Astrocyte (in vitro differentiated cells and primary cell): ENCODE results near the gene SHB. TPM values are rescaled to one million over a fixed set of nuclear protein-coding genes. Genes with fewer than 3 reads are reported as not detected.
A peak's percentile ranks its signal among the peaks of the same experiment; 100 is the strongest.

Source experiments
- DNase-seq: peaks from one replicate; pipeline ENCODE4 v3.0.0-alpha.2; 2010; ENCODE audit warnings: low read depth
- FAIRE-seq: peaks from 2 replicates; lab custom pipeline; 2011; peaks lifted over from hg19 to GRCh38; lab: Jason Lieb, UNC
- H2AFZ ChIP-seq: 2 replicates; pipeline ENCODE4 v1.6.0; 2012; ENCODE audit warnings: low read depth, low read length, inconsistent platforms
- H3K27ac ChIP-seq: 2 replicates; pipeline ENCODE4 v1.5.1; 2011; ENCODE audit warnings: low read depth, low read length, inconsistent platforms
- H3K27me3 ChIP-seq: 2 replicates; pipeline ENCODE4 v1.6.0; 2011; ENCODE audit warnings: low read length, inconsistent platforms; ENCODE audit not compliant: insufficient read depth
- H3K36me3 ChIP-seq: 2 replicates; pipeline ENCODE4 v1.5.1; 2011; ENCODE audit warnings: low read length, inconsistent platforms; ENCODE audit not compliant: insufficient read depth
- H3K4me1 ChIP-seq: 2 replicates; pipeline ENCODE4 v1.5.1; 2011; ENCODE audit warnings: low read length, inconsistent platforms; ENCODE audit not compliant: insufficient read depth
- H3K4me2 ChIP-seq: 2 replicates; pipeline ENCODE4 v1.6.0; 2012; ENCODE audit warnings: low read length, inconsistent platforms
- H3K4me3 ChIP-seq: 2 replicates; pipeline ENCODE4 v1.5.1; 2011; ENCODE audit warnings: low read depth, mild to moderate bottlenecking, low read length, inconsistent platforms; ENCODE audit not compliant: insufficient read depth
- H3K79me2 ChIP-seq: 2 replicates; pipeline ENCODE4 v1.6.0; 2012; ENCODE audit warnings: mild to moderate bottlenecking, low read length, inconsistent platforms; ENCODE audit not compliant: insufficient read depth
- H3K9ac ChIP-seq: 2 replicates; pipeline ENCODE4 v1.6.0; 2012; ENCODE audit warnings: mild to moderate bottlenecking, low read length, inconsistent platforms
- H3K9me3 ChIP-seq: 2 replicates; pipeline ENCODE4 v1.5.1; 2012; ENCODE audit warnings: low read depth, mild to moderate bottlenecking, low read length, inconsistent platforms; ENCODE audit not compliant: insufficient read depth
- H4K20me1 ChIP-seq: 2 replicates; pipeline ENCODE4 v1.6.0; 2012; ENCODE audit warnings: low read length, inconsistent platforms; ENCODE audit not compliant: insufficient read depth
- H3K27ac Mint-ChIP-seq: one replicate; pipeline ENCODE4 v1.8.0; 2021; ENCODE audit warnings: mild to moderate bottlenecking, mixed read lengths; ENCODE audit not compliant: unreplicated experiment
- H3K27me3 Mint-ChIP-seq: one replicate; pipeline ENCODE4 v1.8.0; 2021; ENCODE audit warnings: low read depth, mixed read lengths; ENCODE audit not compliant: unreplicated experiment
- H3K36me3 Mint-ChIP-seq: one replicate; pipeline ENCODE4 v1.8.0; 2021; ENCODE audit warnings: low read depth, mixed read lengths; ENCODE audit not compliant: unreplicated experiment
- H3K4me1 Mint-ChIP-seq: one replicate; pipeline ENCODE4 v1.8.0; 2021; ENCODE audit warnings: low read depth, mixed read lengths; ENCODE audit not compliant: unreplicated experiment
- H3K4me3 Mint-ChIP-seq: one replicate; pipeline ENCODE4 v1.8.0; 2021; ENCODE audit warnings: mild to moderate bottlenecking, moderate library complexity, mixed read lengths; ENCODE audit not compliant: unreplicated experiment
- H3K9me3 Mint-ChIP-seq: one replicate; pipeline ENCODE4 v1.8.0; 2021; ENCODE audit warnings: mild to moderate bottlenecking, mixed read lengths; ENCODE audit not compliant: unreplicated experiment
- CTCF ChIP-seq: IDR thresholded peaks from 2 replicates; pipeline ENCODE4 v1.5.1; 2011; ENCODE audit warnings: low read depth, mild to moderate bottlenecking, inconsistent platforms, low read length, moderate library complexity; ENCODE audit not compliant: insufficient read depth
- EZH2 ChIP-seq: IDR thresholded peaks from 2 replicates; pipeline ENCODE4 v1.6.1; 2012; ENCODE audit warnings: mild to moderate bottlenecking, low read length, inconsistent platforms; ENCODE audit not compliant: insufficient read depth
- total RNA-seq: library from RNA; stranded (reverse); gene quantifications from 2 replicates; pipeline ENCODE4 v1.2.1, GENCODE V29; 2021

The SHB gene
- total RNA-seq, 1 donor from 2014 or later, result 53.4 TPM

- Histone ChIP-seq H3K4me2 (peak overlapping the region; percentile 77), H3K9me3 (no peaks in the 10 kb centered on the region), H3K79me2 (peaks cover 89% of the 10 kb centered on the region), H4K20me1 (peaks cover 21% of the 10 kb centered on the region), H3K36me3 (no peaks in the 10 kb centered on the region), H3K27ac (peak overlapping the region; percentile 99), H3K9ac (peak overlapping the region; percentile 89), H3K4me1 (peaks cover 55% of the 10 kb centered on the region), H2AFZ (no peak overlapping the region), H3K27me3 (no peaks in the 10 kb centered on the region), H3K4me3 (no peak overlapping the region)
- TF ChIP-seq EZH2 (no peak), CTCF (no peak)
- Mint-ChIP-seq H3K4me3 (no peak overlapping the region), H3K27me3 (no peaks in the 10 kb centered on the region), H3K9me3 (no peaks in the 10 kb centered on the region), H3K4me1 (peaks cover 87% of the 10 kb centered on the region), H3K36me3 (no peaks in the 10 kb centered on the region), H3K27ac (peak overlapping the region; percentile 100)
- DNase-seq (no peak), FAIRE-seq (no peak)
These were observed 43.9 kb downstream of the SHB start for GRCh38 chr9:38025166-38025565.

- Histone ChIP-seq H3K4me2 (peak overlapping the region; percentile 77), H3K9ac (peak overlapping the region; percentile 89), H3K4me1 (peaks cover 65% of the 10 kb centered on the region), H4K20me1 (peaks cover 15% of the 10 kb centered on the region), H3K9me3 (no peaks in the 10 kb centered on the region), H3K79me2 (peaks cover 89% of the 10 kb centered on the region), H2AFZ (no peak overlapping the region), H3K27ac (peak overlapping the region; percentile 99), H3K4me3 (no peak overlapping the region), H3K27me3 (no peaks in the 10 kb centered on the region), H3K36me3 (no peaks in the 10 kb centered on the region)
- H3K4me3 Mint-ChIP-seq, result peak overlapping the region; percentile 58
- no peaks in the 10 kb centered on the region for H3K36me3 Mint-ChIP-seq
- TF ChIP-seq CTCF (no peak), EZH2 (no peak)
- H3K9me3 Mint-ChIP-seq, result no peaks in the 10 kb centered on the region
- peak overlapping the region; percentile 100 for H3K27ac Mint-ChIP-seq
- no peak for FAIRE-seq
- H3K4me1 Mint-ChIP-seq, result peaks cover 89% of the 10 kb centered on the region
- H3K27me3 Mint-ChIP-seq, result no peaks in the 10 kb centered on the region
- DNase-seq, result peak; percentile 94
These were observed 44.9 kb downstream of the SHB start for GRCh38 chr9:38024036-38024681.

DNA sequence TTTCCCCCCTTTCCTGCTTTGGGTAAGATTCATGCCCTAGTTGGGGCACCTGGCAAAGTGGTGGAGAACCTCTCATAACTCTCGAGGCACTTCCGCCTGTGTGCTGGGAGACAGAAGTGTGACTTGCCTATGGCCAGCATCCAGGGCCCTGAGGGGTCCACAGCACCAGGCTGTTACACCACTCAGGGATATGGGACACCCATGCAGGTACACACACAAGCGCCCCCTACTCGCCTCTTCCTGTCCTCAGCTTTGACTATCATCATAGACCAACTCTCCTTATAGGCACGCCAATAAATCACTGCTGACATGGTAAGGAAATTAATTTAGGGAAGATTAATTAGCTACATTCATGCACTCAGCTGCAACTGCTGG is 45.4 kb downstream of the SHB start:
- no peaks in the 10 kb centered on the region for H3K9me3 ChIP-seq
- no peak overlapping the region for H3K4me3 Mint-ChIP-seq
- peak overlapping the region; percentile 89 for H3K9ac ChIP-seq
- H2AFZ ChIP-seq, result no peak overlapping the region
- H3K36me3 Mint-ChIP-seq, result no peaks in the 10 kb centered on the region
- H3K27me3 Mint-ChIP-seq, result no peaks in the 10 kb centered on the region
- H3K27ac ChIP-seq, result peak overlapping the region; percentile 99
- H3K27me3 ChIP-seq, result no peaks in the 10 kb centered on the region
- no peaks in the 10 kb centered on the region for H3K36me3 ChIP-seq
- no peaks in the 10 kb centered on the region for H3K9me3 Mint-ChIP-seq
- peaks cover 89% of the 10 kb centered on the region for H3K4me1 Mint-ChIP-seq
- DNase-seq, result no peak
- no peak overlapping the region for H3K4me3 ChIP-seq
- H3K4me2 ChIP-seq, result peak overlapping the region; percentile 77
- no peak for FAIRE-seq
- H3K79me2 ChIP-seq, result peaks cover 85% of the 10 kb centered on the region
- peaks cover 70% of the 10 kb centered on the region for H3K4me1 ChIP-seq
- peaks cover 15% of the 10 kb centered on the region for H4K20me1 ChIP-seq
- peak overlapping the region; percentile 100 for H3K27ac Mint-ChIP-seq
- TF ChIP-seq EZH2, result no peak
- TF ChIP-seq CTCF, result no peak
